Sciatic nerve (tissue), 2 donors: ENCODE data around the gene LYSMD3. TPM values are rescaled to one million over a fixed set of nuclear protein-coding genes. Genes with fewer than 3 reads are reported as not detected.
A peak's percentile ranks its signal among the peaks of the same experiment; 100 is the strongest.

ENCODE experiments used
- ATAC-seq: fragments of 200-7000 bp; cut with Tn5 transposase; one replicate; pipeline ENCODE4 v1.9.1; 2020; ENCODE audit warnings: mild to moderate bottlenecking, moderate library complexity
- DNase-seq: peaks from one replicate; pipeline ENCODE4 v3.0.0-alpha.2; 2020; ENCODE audit warnings: low spot score
- intact Hi-C: fragments of 100-400 bp; cut with DNase I; formaldehyde crosslinking; loops from one replicate; pipeline ENCODE4 v1.14.2; 2022
- total RNA-seq: library from RNA; stranded (reverse); fragmentation: NEBNext Ultra II Directional; extraction: Animal tissue kit (Norgen Biotek cat#: 25700); gene quantifications from one replicate; pipeline ENCODE4 v1.2.1, GENCODE V29; 2021
- donor health status: DM: no; HTN: no; CAD: no.
- donor health status: DM: no; HTN: no; CAD: no.

LYSMD3 gene
- total RNA-seq, 1 donor from 2014 or later, result 23.7 TPM

GRCh38 chr5:90549729-90550275 is 20.4 kb upstream of the LYSMD3 start:
- intact Hi-C loops, result no loop called here
- no peak for DNase-seq
- ATAC-seq, result no peak

DNA sequence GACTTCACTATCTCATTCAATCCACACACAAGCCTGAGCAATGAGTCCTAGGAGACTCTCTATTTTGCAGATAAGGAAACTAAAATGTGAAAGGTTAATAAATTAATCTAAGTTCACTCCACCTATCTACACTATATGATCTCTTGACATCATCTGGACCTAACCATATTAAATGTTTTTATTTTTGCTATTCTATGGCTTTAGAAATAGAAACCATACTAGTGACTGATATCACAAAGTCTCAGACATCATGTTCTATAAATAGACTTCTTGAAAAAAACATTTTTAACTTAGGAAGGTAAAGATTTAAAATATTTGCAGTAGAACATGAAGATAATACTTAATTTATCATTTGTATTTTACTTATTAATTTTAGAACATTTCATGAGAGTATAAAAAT is 19.8 kb upstream of the LYSMD3 start:
- ATAC-seq, result no peak
- DNase-seq, result no peak
- intact Hi-C loops, result no loop called here

GRCh38 chr5:90548069-90548593 is 18.7 kb upstream of the LYSMD3 start:
- ATAC-seq (no peak), DNase-seq (no peak)
- intact Hi-C loops, result no loop called here

- DNase-seq, result no peak
- ATAC-seq, result no peak
- intact Hi-C loops, result no loop called here
Observed at GRCh38 chr5:90547072-90547536, 17.7 kb upstream of the LYSMD3 start.

DNA sequence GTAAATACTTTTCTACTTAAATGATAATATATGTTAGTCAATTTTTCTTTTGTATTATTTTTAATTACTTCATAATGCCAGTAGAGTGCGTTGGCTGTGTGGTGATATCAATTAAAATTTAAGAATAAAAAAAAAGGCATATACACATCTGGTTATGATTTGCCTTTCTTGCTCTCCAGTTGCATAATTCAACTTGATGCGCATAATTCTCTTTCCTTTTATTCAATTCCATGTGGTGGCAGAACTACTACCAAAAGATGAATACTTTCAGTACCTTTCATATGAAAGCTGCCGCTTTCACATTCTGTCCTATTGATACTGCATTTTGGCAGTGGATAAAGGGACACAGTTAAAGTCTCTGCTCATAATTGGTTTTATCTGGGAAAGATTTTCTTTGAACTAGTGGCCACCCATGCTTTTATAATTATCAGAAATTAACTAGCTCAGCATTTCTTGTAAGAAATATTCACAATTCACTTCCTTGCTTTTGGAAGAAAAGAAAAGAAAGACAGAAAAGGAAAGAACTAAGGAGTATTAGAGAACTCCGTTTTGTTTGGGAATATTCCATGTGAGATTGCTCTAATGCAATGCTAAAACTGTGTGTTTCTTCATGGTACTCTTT is 16.9 kb upstream of the LYSMD3 start:
- intact Hi-C loops, result no loop called here
- DNase-seq (no peak), ATAC-seq (no peak)

DNA sequence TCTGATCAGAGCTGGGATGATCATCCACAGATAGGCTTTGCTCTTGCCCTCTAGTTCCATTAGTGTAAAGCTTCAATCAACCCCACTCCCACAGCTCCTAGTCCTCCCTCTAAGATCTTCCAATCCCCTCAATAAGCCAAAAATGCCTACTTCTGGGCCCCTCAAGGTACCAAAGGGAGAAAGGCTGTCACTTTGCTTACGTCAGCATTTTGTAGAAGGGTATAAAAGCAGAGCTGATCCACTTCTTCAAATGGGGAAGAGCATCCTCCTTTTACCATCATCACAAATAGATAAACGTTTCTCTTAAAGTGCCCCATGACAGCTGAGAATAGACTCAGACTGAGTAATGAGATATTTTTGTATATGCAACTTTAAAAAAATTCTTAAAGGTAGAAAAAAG is 16.1 kb upstream of the LYSMD3 start:
- intact Hi-C loops, result no loop called here
- ATAC-seq, result no peak
- no peak for DNase-seq

GRCh38 chr5:90542827-90543519 is 13.6 kb upstream of the LYSMD3 start:
- intact Hi-C loops, result no loop called here
- DNase-seq, result no peak
- ATAC-seq, result no peak

DNA sequence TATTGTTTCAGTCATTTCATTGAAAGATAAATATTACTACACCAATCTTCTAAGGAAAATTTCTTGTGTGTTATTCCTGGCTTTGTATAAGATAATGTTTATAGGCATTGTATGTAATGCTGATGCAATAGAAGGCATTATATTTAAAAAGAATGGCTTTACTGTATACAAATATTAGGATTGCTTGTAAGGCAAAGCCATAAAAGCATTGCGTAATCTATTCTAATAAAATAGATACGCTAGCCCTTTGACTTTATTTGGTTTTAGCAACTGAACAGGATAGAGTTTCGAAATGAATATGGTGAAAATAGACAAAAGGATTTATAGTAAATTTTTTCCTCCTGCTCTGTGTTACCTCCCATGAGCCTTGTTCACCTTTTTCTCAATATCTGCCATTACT is 5.5 kb upstream of the LYSMD3 start:
- DNase-seq, result no peak
- intact Hi-C loops, result loop anchor here (10.0 kb wide), 1 partner anchor 90 kb away; no protein-coding TSS in a partner anchor

DNA sequence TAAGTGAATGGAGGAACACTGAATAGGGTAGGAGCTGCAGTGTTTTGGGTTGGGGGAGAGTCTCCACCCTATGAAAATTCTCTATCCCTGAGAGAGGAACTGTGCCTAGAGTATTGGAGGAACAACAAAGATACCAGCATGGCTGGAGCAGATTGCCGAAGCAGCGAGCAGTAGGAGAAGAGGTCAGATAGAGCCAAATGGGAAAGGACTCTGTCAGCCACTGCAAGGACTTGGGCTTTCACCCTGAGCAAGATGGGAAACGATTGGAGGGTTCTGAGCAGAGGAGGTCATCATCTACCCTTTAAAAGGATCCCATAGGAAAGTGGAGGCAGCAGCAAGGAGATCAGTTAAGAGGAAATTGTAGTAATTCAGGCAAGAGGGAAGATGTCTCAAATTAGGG is 4.4 kb upstream of the LYSMD3 start:
- ATAC-seq, result no peak
- DNase-seq, result no peak
- intact Hi-C loops, result loop anchor here (10.0 kb wide), 1 partner anchor 89 kb away; no protein-coding TSS in a partner anchor

More for the DNA sequence above, 5.5 kb upstream of the LYSMD3 start:
- no peak for ATAC-seq

GRCh38 chr5:90530736-90531487 is 1.5 kb upstream of the LYSMD3 start:
- ATAC-seq (no peak), DNase-seq (no peak)
- intact Hi-C loops, result loop anchor here (10.0 kb wide), 1 partner anchor 86 kb away; no protein-coding TSS in a partner anchor

- ATAC-seq, result peak; percentile 84
- DNase-seq, result peak; percentile 73
- intact Hi-C loops, result loop anchor here (10.0 kb wide), 1 partner anchor 85 kb away; no protein-coding TSS in a partner anchor
Observed at GRCh38 chr5:90529939-90530677, 724 bp upstream of the LYSMD3 start.

GRCh38 chr5:90528601-90529193 is 687 bp downstream of the LYSMD3 start:
- intact Hi-C loops, result no loop called here
- ATAC-seq, result no peak
- no peak for DNase-seq

- DNase-seq (no peak), ATAC-seq (no peak)
Observed at GRCh38 chr5:90519081-90519480, 10.3 kb downstream of the LYSMD3 start.

DNA sequence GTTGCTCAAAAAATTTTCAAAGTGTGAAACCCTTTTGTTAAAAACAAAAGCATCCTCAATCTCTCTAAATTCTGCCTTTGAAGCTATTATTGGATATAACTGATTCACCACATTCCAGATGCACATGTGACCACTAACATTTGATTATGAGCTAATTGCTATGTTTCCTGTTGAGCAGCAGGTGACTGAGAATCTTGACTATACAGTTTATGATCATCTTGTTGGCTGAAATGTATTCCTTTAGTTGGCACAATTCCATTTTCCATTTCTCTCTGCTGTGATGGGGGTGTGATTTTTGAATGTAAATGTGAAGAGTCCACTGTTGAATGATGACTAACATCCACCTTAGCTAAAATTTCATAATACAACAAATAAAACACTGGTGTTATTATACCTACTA is 10.7 kb downstream of the LYSMD3 start:
- DNase-seq (no peak), ATAC-seq (no peak)
- intact Hi-C loops, result no loop called here

More at GRCh38 chr5:90519081-90519480, 10.3 kb downstream of the LYSMD3 start:
- intact Hi-C loops, result no loop called here

DNA sequence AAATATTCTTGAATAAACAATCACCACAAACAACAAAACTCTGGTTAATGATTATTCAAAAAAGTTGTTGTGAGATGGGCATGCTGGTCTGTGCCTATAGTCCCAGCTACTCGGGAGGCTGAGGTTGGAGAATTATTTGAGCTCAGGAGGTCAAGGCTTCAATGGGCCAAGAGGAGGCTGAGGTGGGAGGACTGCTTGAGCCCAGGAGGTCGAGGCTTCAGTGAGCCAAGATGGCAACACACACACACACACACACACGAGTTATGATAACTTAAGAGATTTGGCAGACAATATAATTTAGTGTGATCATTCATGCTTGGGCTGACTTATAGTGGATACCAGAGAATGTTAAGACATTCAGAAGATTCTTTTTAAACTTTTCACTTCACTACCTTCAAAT is 14.9 kb downstream of the LYSMD3 start:
- ATAC-seq (no peak), DNase-seq (no peak)
- intact Hi-C loops, result no loop called here

DNA sequence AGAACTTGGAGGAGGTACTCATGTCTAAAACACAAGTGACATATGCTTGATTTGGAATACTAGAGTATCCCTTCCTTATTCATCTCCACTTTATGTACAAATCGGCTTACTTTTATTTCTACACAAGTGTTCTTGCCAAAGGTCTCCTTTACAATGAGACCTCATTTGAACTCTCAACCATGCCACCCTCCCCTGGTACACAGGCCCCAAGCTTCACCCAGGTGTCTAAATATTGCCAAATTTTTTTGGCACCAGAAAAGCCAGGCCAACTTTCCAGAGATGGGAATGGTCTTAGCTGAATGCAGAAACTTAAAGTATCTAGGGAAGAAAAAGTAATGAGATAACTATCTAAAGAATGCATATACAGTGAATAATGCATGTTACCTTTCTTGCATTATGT is 18.9 kb downstream of the LYSMD3 start:
- intact Hi-C loops, result no loop called here
- DNase-seq (no peak), ATAC-seq (no peak)

GRCh38 chr5:90506221-90506620 is 23.2 kb downstream of the LYSMD3 start:
- no peak for DNase-seq

DNA sequence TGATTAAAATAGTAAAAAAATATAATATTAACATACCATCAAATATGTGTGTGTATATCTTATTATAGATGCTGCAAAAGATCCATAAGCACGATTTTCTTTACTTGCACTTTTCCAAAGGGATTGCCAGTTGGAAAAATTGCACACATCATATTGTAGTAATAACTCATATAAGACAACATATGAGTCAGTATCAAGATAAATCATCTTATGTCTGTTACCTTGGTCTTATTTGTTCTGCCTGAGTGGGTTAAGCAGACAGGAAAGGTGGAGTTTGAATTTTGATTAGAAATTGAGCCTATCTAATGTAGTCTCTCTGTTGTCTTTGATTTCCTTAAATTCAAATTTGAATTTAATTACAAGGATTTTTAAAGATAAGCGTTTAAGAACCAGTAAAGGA is 24.6 kb downstream of the LYSMD3 start:
- intact Hi-C loops, result no loop called here
- DNase-seq (no peak), ATAC-seq (no peak)

More at GRCh38 chr5:90506221-90506620, 23.2 kb downstream of the LYSMD3 start:
- intact Hi-C loops, result no loop called here
- ATAC-seq, result no peak
